Stimulated activated CD4-positive, alpha-beta T cell treated with anti-CD3 and anti-CD28 coated beads, Interleukin-1b, Interleukin-23, amount 100 ng/mL, for 48 hours (primary cell): Measurements from ENCODE around the gene DUOXA2.

Experiments
- DNase-seq: peaks from one replicate; pipeline ENCODE4 v3.0.0-alpha.2; 2020

Gene DUOXA2

GRCh38 chr15:45165536-45165935 is 51.4 kb downstream of the DUOXA2 start:
- DNase-seq: no peak

GRCh38 chr15:45166834-45167630 is 52.9 kb downstream of the DUOXA2 start:
- peak; percentile 87 for DNase-seq

GRCh38 chr15:45167631-45168205 is 53.6 kb downstream of the DUOXA2 start:
- no peak for DNase-seq
